Urothelium cell line (cell line): ENCODE results near the gene EFNA5.
"Not testable (repeated sequence)": the region's sequence is repeated elsewhere in the genome, so short reads cannot be mapped to it uniquely, and the experiment has no call there.

Experiments used
- DNase-seq: peaks from one replicate; pipeline ENCODE4 v3.0.0; 2011; ENCODE audit warnings: low spot score, mixed read lengths
- FAIRE-seq: peaks from 2 replicates; lab custom pipeline; 2011; peaks lifted over from hg19 to GRCh38; lab: Jason Lieb, UNC

EFNA5 gene

DNA sequence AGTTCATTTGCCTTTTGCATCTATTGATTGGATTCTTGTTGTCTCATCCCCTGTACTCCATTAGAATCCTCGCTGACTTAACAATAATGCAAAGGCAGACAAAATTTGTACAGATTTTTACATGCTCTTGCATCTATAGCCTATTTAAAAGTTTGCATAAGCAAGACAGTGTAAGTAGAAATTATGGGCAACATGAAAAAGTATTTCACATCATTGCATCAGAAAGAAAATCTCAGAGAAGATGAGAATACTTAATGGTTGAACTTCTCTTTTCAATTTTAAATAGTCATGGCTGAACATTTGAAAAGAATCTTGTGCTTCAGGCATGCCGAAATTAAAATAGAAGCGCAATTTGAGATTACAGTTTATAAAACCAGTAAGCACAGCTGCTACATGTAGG is 226.4 kb downstream of the EFNA5 start:
- DNase-seq (no peak), FAIRE-seq (no peak)

DNA sequence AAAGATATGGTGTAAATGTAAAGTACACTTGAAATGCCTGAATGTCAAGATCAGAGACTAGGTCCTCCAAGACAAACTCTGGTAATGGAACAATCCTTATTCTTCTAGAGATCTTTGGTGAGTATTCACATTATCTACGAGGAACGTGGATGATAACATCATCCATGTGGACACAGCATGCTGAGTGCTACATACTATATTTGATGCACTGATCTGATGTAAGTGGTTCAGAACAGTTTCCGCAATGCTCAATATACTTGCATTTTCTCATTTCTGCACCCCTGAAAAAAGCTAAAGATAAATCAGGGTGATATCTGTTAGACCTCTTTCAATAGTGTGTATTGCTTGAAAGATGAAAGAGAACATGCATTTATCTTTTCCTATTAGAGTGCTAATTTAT is 226.8 kb downstream of the EFNA5 start:
- FAIRE-seq (no peak), DNase-seq (no peak)

DNA sequence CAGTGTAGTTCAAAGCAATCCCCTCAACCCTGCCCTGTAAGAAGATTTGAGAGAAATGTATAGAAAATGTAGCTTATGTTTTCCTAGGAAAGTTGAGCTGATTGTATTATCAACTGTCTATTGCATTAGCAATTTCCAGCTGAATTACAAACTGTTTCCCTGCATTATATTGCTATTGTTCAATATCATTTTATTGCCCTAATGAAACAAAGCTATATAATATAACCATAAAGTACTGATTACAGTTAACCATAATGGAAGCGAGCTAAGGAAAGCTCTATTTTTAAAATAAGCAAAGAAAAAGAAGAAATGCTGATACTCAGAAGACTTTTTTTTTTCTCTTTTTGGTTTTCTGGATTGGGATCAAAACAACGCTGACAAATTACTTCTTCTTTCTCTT is 228.3 kb downstream of the EFNA5 start:
- FAIRE-seq (no peak), DNase-seq (no peak)

DNA sequence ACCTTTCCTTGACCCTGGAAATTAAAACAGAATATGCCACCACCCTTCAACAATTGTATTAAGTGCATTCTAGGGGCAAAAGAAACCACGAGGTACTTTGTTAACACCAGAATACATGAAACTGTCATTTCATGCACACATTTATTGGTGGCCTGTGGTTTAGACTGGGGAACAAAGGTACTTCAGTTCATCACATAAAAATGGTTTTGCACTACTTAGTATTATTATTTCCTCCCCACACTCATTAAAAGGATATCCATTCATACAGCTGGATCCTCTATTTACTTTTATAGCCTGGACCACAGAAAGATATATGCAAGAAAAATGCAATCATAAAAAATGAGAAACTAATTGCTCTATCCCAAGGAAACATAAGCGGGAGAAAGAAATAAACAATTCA is 230.9 kb downstream of the EFNA5 start:
- FAIRE-seq (no peak), DNase-seq (no peak)

GRCh38 chr5:107437986-107438510 is 232.7 kb downstream of the EFNA5 start:
- no peak for DNase-seq
- no peak for FAIRE-seq

DNA sequence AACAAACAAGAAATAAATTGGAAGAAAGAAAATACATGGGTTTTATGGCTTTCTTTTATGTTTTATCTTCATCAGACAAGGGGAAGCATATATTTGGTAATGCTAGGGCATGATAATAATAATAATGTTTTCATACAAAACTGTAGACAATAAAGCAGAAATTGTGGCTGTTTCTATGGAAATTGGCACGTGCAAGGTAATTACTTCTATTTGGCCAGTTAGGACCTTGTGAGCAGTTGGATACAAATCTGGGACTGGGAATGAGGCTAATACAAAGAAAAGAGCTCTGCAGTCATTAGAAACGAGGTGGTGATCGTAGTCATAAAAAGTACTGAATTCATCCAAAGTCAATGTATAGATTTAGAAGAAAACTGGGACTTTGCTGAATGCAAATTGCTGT is 233.6 kb downstream of the EFNA5 start:
- no peak for DNase-seq
- FAIRE-seq = no peak

- FAIRE-seq (no peak), DNase-seq (no peak)
Observed at GRCh38 chr5:107436201-107436600, 234.5 kb downstream of the EFNA5 start.

GRCh38 chr5:107435061-107435460 is 235.7 kb downstream of the EFNA5 start:
- no peak for DNase-seq
- FAIRE-seq = no peak

DNA sequence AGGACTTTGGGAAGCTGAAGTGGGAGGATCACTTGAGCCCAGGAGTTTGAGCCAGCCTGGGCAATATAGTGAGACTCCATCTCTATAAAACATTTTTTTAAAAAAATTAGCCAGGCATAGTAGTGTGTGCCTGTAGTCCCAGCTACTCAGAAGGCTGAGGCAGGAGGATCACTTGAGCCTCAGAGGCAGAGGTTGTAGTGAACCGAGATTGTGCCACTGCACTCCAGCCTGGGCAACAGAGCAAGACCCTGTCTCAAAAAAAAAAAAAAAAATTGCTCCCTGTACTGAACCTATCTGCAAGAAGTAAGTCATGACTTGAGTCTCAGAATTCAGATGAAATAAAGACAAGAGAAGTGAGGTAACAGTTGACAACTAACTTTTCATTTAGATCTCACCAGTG is 237.1 kb downstream of the EFNA5 start:
- FAIRE-seq, DNase-seq: not testable (repeated sequence)

GRCh38 chr5:107431998-107432397 is 238.7 kb downstream of the EFNA5 start:
- FAIRE-seq = no peak
- peak; percentile 39 for DNase-seq

- DNase-seq (no peak), FAIRE-seq (no peak)
Observed at GRCh38 chr5:107431536-107431935, 239.2 kb downstream of the EFNA5 start.

DNA sequence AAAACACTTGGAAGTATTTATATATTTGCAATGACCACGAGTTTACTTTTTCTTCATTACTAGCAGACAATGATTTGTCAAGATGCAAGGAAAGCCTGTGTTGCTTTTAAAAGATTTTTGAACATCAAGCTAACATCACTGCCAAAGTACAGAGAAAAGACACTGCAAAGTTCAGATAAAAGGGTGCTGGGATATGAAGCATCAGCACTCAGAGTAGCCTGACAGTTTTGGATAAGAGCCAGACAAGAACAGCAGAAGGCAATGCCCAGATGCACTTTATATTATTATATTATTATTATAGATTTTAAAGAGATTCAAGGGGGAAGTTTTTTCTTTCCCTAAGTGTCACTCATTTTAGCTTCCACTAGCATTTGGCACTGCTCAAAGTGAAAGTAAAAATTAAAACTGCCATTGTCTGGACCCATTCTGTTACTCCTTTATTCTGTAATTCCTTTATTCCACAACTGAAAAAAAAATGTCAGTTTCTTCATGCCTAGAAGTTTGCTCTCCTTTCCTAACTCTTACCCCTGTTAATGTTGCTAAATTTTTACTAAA is 240.6 kb downstream of the EFNA5 start:
- no peak for DNase-seq
- FAIRE-seq = no peak

DNA sequence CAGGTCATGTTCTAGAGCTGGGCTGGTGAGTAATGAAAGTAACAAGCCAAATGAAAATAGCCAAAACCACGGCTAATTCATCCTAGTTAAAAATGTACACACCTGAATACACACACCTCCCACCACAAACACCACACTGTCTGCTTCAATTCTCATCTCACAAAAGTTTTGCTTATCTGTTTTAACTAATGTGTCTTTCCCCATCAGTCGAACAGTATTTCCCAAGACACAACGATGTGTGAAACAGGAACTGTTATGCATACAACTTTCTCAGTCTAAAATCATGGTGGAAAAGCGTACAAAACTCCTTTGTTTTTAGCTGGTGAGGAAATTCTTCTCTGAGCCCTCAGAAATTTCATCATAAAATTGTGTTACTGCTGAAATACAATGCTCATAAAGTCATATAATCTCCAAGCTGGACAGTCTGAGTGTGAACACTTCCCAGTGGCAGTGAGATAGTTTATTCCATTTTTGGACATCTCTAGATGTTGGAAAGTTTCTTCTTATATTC is 242.4 kb downstream of the EFNA5 start:
- FAIRE-seq (no peak), DNase-seq (no peak)

- FAIRE-seq = no peak
- no peak for DNase-seq
Observed at GRCh38 chr5:107426872-107427271, 243.9 kb downstream of the EFNA5 start.

GRCh38 chr5:107426209-107426608 is 244.5 kb downstream of the EFNA5 start:
- FAIRE-seq (no peak), DNase-seq (no peak)

DNA sequence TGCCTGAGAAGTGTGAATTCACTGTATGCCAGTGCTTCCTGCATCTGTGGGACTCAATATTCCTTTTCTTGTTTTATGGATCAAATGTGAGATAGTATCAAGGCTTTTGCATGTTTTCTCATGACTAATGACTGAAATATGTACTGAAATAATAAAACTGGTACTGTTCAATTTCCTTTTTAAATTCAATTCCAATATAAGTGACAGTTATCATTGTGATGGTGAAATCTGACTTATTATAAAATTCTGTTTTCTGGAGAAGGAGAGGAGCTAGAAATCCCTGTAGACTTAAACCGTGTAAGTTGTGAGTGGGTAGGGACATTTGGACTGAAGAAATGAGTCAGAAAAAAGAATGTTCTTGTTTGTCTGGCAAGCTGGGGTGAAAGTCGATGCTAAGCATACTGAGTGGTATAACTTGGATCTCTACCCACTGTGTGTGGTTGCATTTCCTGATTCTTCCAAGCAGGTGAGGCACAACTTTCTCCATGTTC is 245.2 kb downstream of the EFNA5 start:
- FAIRE-seq (no peak), DNase-seq (peak; percentile 65)

- FAIRE-seq = no peak
- DNase-seq = no peak
Observed at GRCh38 chr5:107424491-107424890, 246.2 kb downstream of the EFNA5 start.

GRCh38 chr5:107422494-107422893 is 248.2 kb downstream of the EFNA5 start:
- FAIRE-seq = no peak
- DNase-seq = no peak

- FAIRE-seq = no peak
- no peak for DNase-seq
Observed at GRCh38 chr5:107419498-107419897, 251.2 kb downstream of the EFNA5 start.

DNA sequence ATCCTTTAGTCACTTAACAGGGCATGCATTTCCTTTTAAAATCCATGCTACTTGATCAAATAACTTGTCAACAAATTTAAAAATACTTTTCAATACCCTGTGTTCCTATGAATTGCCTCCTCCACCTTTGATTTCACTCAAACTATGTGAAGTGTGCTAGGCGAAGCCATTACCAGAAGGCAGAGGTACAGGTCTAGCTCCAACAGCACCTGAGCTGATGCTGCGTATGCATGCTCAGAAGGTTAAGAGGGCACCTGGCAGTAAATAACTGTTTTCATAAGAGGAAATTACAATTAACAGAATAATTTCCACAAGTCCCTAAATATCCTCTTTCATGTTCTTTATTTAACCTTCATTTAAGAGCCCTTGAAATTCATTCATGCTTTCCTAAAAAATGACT is 251.8 kb downstream of the EFNA5 start:
- FAIRE-seq (no peak), DNase-seq (no peak)

GRCh38 chr5:107418071-107418470 is 252.7 kb downstream of the EFNA5 start:
- FAIRE-seq = no peak
- DNase-seq = no peak

- DNase-seq (no peak), FAIRE-seq (no peak)
Observed at GRCh38 chr5:107415762-107416161, 255.0 kb downstream of the EFNA5 start.

DNA sequence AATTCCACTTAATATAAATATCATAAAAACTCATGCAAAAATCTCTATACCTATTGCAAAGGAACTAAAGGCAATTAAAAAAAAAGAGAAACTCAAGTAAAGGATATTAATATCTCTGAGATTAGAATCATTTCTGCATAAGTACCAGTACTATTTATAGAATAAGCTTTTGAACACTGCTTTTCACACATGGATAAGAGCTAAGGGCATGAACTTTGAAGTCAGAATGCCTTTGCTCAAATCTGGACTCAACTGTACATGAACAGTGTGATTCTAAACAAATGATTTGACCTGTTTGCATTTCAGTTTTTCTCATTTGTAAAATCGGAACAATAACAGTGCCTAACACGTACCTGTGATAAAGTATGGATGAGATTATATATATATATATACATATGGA is 255.9 kb downstream of the EFNA5 start:
- FAIRE-seq (no peak), DNase-seq (no peak)
